ENCODE measurements around the gene H19.

Gene H19

GRCh38 chr11:1979607-1980006 is 18.0 kb downstream of the H19 start:
- no peak for DNase-seq (ENCODE audit: low read depth)
- TF ChIP-seq CTCF (IDR thresholded peaks at IDR 0.05; ENCODE audit: control insufficient read depth, insufficient read depth, low read depth, low read length, missing control alignments), result no peak
- no peak overlapping the region for H3K4me3 ChIP-seq (ENCODE audit: control insufficient read depth, low read depth, low read length)

- no peak for DNase-seq (ENCODE audit: low read depth)
- TF ChIP-seq CTCF (IDR thresholded peaks at IDR 0.05; ENCODE audit: control insufficient read depth, insufficient read depth, low read depth, low read length, missing control alignments), result no peak
- H3K4me3 ChIP-seq (ENCODE audit: control insufficient read depth, low read depth, low read length), result no peak overlapping the region
Observed at GRCh38 chr11:1978720-1979473, 18.7 kb downstream of the H19 start.

DNA sequence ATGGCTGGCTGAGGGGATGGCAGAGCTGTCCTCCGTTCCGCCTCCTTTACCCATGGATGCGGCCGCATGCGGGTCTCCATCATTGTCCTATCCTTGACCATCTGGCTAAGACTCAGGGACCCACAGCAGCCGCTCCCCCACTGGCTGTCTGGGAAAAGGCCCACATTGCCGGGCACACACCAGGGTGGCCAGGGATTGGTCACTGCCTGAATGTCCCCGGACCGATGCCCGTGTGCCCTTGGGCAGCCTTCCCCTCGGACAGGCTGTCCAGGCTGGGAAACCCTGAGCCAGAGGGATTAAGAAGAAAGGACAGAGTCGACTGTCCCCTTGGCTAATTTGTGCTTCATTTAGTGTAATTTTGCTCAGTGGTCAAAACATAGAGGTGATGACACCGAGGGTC is 22.5 kb downstream of the H19 start:
- no peak for TF ChIP-seq CTCF (IDR thresholded peaks at IDR 0.05; ENCODE audit: control insufficient read depth, insufficient read depth, low read depth, low read length, missing control alignments)
- DNase-seq (ENCODE audit: low read depth), result no peak
- no peak overlapping the region for H3K4me3 ChIP-seq (ENCODE audit: control insufficient read depth, low read depth, low read length)

GRCh38 chr11:1970956-1971355 is 26.7 kb downstream of the H19 start:
- no peak for TF ChIP-seq CTCF (IDR thresholded peaks at IDR 0.05; ENCODE audit: control insufficient read depth, insufficient read depth, low read depth, low read length, missing control alignments)
- H3K4me3 ChIP-seq (ENCODE audit: control insufficient read depth, low read depth, low read length), result no peak overlapping the region
- DNase-seq (ENCODE audit: low read depth), result no peak

GRCh38 chr11:1969776-1970175 is 27.9 kb downstream of the H19 start:
- TF ChIP-seq CTCF (IDR thresholded peaks at IDR 0.05; ENCODE audit: control insufficient read depth, insufficient read depth, low read depth, low read length, missing control alignments), result no peak
- DNase-seq (ENCODE audit: low read depth), result no peak
- H3K4me3 ChIP-seq (ENCODE audit: control insufficient read depth, low read depth, low read length), result no peak overlapping the region

GRCh38 chr11:1969035-1969434 is 28.6 kb downstream of the H19 start:
- no peak for DNase-seq (ENCODE audit: low read depth)
- H3K4me3 ChIP-seq (ENCODE audit: control insufficient read depth, low read depth, low read length), result no peak overlapping the region
- no peak for TF ChIP-seq CTCF (IDR thresholded peaks at IDR 0.05; ENCODE audit: control insufficient read depth, insufficient read depth, low read depth, low read length, missing control alignments)
